GM08714 (cell line): Measurements from ENCODE around the gene GPAT3.

Experiments
- H3K4me3 ChIP-seq: fragments of 200-500 bp; sonication (Bioruptor generic); 2 replicates; pipeline ENCODE4 v1.5.1; 2014; ENCODE audit warnings: mild to moderate bottlenecking, low read length, inconsistent platforms
- ZNF274 ChIP-seq: IDR thresholded peaks from 2 replicates; pipeline ENCODE4 v1.6.1; 2012; ENCODE audit warnings: mild to moderate bottlenecking, low read depth, low read length

The GPAT3 gene

GRCh38 chr4:83527671-83528070, 8.2 kb upstream of the GPAT3 start:
- H3K4me3 ChIP-seq, result no peak overlapping the region
- TF ChIP-seq ZNF274, result no peak

GRCh38 chr4:83536362-83537272, 709 bp downstream of the GPAT3 start:
- TF ChIP-seq ZNF274, result no peak
- H3K4me3 ChIP-seq, result peak overlapping the region; percentile 57

DNA sequence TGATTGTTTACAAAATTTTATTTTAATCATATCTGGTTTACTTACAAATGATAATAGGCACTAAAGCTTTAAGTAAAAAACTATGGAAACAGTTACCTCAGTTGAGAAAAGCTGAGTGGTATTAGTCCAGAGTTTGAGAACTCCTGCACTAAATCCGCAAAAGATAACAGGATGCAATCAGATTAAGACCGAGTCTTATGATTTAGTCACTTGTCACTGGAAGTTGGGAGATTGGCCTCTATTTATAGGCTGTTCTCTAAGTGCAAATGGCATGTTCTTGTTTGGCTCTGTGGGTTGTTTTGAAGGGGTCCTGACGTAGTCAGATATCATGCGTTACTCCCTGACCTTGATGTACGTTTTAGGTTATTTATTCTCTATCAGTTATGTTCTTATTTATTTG, 6.3 kb downstream of the GPAT3 start:
- no peak for TF ChIP-seq ZNF274
- H3K4me3 ChIP-seq, result no peak overlapping the region

DNA sequence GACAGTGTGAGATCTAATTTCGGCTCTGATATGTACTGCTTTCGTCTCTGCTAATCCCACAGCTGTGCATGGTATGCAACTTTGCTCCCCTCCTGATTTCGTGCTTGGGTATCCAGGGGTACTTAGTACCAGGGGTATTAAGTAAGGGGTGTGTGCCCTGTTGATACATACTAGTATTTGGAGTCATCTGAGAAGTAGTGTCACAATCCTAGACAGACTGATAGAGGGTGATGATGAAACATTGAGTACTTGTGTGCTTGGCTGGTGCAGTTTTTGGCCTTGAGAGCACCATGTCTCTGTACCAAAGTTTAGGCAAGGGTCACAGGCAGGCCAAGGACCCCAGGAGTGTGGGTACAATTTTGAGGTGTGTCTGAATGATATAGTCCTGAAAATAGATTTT, 10.9 kb downstream of the GPAT3 start:
- H3K4me3 ChIP-seq, result no peak overlapping the region
- TF ChIP-seq ZNF274, result no peak

DNA sequence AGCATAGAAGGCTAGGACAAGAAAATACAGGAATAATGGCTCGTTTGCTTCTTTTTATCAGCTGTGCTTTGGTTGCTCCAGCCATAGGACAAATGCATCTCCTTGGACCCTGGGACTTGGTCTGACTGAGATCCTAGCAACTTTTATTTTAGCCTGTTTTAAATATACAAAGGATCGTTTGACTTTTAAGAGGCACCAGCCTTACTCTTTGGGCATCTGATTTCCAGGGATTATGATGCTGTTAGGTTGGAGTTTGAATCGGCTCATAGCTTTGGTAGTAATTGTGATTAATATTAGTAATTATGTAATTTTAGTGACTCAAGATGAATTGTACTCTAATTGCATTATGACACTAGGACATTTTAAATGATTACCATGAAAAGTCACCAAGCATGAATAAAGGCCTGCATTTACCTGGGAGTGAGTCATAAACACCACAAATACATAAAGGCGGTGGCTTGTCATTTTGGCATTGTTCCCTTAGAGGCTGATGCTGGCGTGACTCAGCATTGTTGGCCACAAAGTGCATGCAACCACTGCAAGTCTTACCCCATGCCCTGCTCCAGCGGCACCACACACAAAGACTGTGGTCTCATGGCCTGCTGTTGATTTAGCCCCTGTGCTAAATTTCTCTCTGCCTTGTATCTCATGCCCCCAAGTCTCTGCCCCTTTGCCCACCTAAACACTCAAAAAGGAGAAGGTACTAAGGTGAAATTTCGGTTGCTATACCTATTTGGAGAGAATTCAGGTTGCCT, 12.4 kb downstream of the GPAT3 start:
- no peak overlapping the region for H3K4me3 ChIP-seq
- TF ChIP-seq ZNF274, result no peak

- H3K4me3 ChIP-seq, result no peak overlapping the region
- no peak for TF ChIP-seq ZNF274
Observed at GRCh38 chr4:83552083-83552482, 16.2 kb downstream of the GPAT3 start.

DNA sequence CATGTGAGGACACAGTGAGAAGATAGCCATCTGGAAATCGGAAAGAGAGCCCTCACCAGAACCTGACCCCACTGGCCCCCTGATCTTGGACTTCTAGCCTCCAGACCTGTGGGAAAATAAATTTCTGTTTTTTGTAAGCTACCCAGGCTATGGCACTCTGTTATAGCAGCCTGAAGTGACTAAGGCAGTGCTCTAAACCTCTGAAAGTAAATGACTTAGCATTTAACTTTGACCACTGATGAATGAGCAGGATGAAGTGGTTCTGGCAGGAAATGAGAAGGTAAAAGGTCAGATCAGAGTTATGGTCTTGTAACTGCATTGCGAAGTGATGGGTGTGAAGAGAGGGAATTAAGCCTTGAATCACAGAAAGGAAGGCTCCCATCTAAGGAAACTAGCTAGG, 17.0 kb downstream of the GPAT3 start:
- H3K4me3 ChIP-seq, result no peak overlapping the region

GRCh38 chr4:83556006-83556707, 20.2 kb downstream of the GPAT3 start:
- no peak overlapping the region for H3K4me3 ChIP-seq
- TF ChIP-seq ZNF274, result no peak

More for the DNA sequence above, 17.0 kb downstream of the GPAT3 start:
- no peak for TF ChIP-seq ZNF274

- H3K4me3 ChIP-seq, result no peak overlapping the region
- no peak for TF ChIP-seq ZNF274
Observed at GRCh38 chr4:83556816-83557215, 20.9 kb downstream of the GPAT3 start.

GRCh38 chr4:83558059-83558653, 22.2 kb downstream of the GPAT3 start:
- H3K4me3 ChIP-seq, result no peak overlapping the region
- TF ChIP-seq ZNF274, result no peak

DNA sequence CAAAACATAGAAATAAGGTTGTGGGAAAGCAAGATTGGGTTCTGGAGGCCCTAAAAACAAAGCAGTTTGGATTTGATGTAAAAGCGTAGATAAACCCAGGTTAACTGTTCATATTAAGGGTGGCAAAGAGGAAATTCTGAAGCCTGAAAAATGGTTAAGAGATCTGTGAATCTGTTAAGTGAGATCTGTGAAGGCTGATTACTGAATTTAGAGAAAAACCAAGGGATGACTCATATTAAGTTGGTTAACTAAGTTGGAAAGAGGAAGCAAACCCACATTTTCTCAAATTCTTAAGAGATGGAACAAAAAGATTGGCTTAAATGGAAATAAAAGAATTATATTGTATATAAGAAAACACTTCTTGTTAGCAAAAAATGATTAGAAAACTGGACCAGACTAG, 22.8 kb downstream of the GPAT3 start:
- TF ChIP-seq ZNF274, result no peak
- H3K4me3 ChIP-seq, result no peak overlapping the region

GRCh38 chr4:83560523-83560922, 24.6 kb downstream of the GPAT3 start:
- no peak overlapping the region for H3K4me3 ChIP-seq
- no peak for TF ChIP-seq ZNF274

DNA sequence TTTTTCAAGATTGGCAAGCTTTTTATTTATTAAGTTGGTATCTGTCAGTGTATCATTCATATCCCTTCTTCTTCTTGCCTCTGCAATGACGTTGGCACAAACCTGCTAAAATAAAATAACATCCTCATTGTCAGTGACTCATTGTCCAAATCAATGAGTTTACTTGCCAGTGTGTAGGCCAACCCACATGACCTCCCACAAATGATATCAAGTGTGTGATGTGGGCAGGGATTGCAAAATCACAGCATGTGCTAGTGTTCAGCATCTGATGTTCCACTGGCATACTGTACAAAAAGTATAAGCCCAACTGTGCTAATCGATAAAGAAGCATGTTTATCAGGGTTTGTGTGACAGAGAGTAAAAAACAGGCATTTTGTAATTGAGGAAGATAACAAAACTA, 25.5 kb downstream of the GPAT3 start:
- TF ChIP-seq ZNF274, result no peak
- H3K4me3 ChIP-seq, result no peak overlapping the region

- no peak overlapping the region for H3K4me3 ChIP-seq
- no peak for TF ChIP-seq ZNF274
Observed at GRCh38 chr4:83563998-83564397, 28.1 kb downstream of the GPAT3 start.
